GM10266 (cell line): ENCODE data around the gene VWF.

ENCODE experiments used
- DNase-seq: peaks from one replicate; pipeline ENCODE4 v3.0.0; 2012; ENCODE audit errors: extremely low spot score
- CTCF ChIP-seq: IDR thresholded peaks from 2 replicates; pipeline ENCODE4 v1.5.1; 2012; ENCODE audit warnings: mild to moderate bottlenecking, low read depth; ENCODE audit not compliant: control insufficient read depth, insufficient read depth; ENCODE audit errors: missing control alignments

The VWF gene

GRCh38 chr12:5969974-5970690 lies 154.3 kb downstream of the VWF start:
- no peak for TF ChIP-seq CTCF
- no peak for DNase-seq

GRCh38 chr12:5969156-5969973 lies 155.1 kb downstream of the VWF start:
- no peak for TF ChIP-seq CTCF
- DNase-seq = no peak

GRCh38 chr12:5967645-5968415 lies 156.6 kb downstream of the VWF start:
- no peak for DNase-seq
- TF ChIP-seq CTCF = no peak

- no peak for DNase-seq
- no peak for TF ChIP-seq CTCF
Measured at GRCh38 chr12:5966486-5967095, 157.9 kb downstream of the VWF start.

- TF ChIP-seq CTCF = peak; percentile 70
- DNase-seq = peak; percentile 70
Measured at GRCh38 chr12:5965950-5966383, 158.5 kb downstream of the VWF start.

- no peak for DNase-seq
- peak; percentile 1 for TF ChIP-seq CTCF
Measured at GRCh38 chr12:5964913-5965900, 159.3 kb downstream of the VWF start.
